ENCODE measurements around the gene TPP2. TPM values are rescaled to one million over a fixed set of nuclear protein-coding genes. Genes with fewer than 3 reads are reported as not detected.

TPP2 gene
- 84.6 TPM for total RNA-seq (ENCODE audit: unreplicated experiment)
- long read RNA-seq, partial matches to known transcripts = 8 of 13 reads
- long read RNA-seq, other reads (novel, unspliced or antisense) = 1 of 13 reads

GRCh38 chr13:102596147-102597028 lies at the start of gene TPP2:
Gene TPP2 (plus strand): TSS chr13:102596986. CDS start chr13:102597039, 53 bp downstream.
- H3K36me3 Mint-ChIP-seq (ENCODE audit: unreplicated experiment) = no peaks in the 10 kb centered on the region
- TF ChIP-seq CTCF (IDR thresholded peaks at IDR 0.05; ENCODE audit: partially characterized antibody, unreplicated experiment) = no peak
- H3K4me1 Mint-ChIP-seq (ENCODE audit: low read depth, unreplicated experiment) = peaks cover 27% of the 10 kb centered on the region
- H3K27ac Mint-ChIP-seq (ENCODE audit: unreplicated experiment) = peak within 1 kb of the TSS; percentile 99
- peaks cover 7% of the 10 kb centered on the region for H3K27me3 Mint-ChIP-seq (ENCODE audit: unreplicated experiment)
- peak within 1 kb of the TSS; percentile 99 for H3K4me3 Mint-ChIP-seq (ENCODE audit: unreplicated experiment)
- peak; percentile 99 for DNase-seq
- H3K9me3 Mint-ChIP-seq (ENCODE audit: unreplicated experiment) = peaks cover 11% of the 10 kb centered on the region

- no peak for DNase-seq
- Mint-ChIP-seq H3K4me1 (ENCODE audit: low read depth, unreplicated experiment) (peaks cover 4% of the 10 kb centered on the region), H3K9me3 (ENCODE audit: unreplicated experiment) (peaks cover 2% of the 10 kb centered on the region), H3K4me3 (ENCODE audit: unreplicated experiment) (no peak overlapping the region), H3K27ac (ENCODE audit: unreplicated experiment) (no peak overlapping the region), H3K27me3 (ENCODE audit: unreplicated experiment) (no peaks in the 10 kb centered on the region), H3K36me3 (ENCODE audit: unreplicated experiment) (no peaks in the 10 kb centered on the region)
- TF ChIP-seq CTCF (IDR thresholded peaks at IDR 0.05; ENCODE audit: partially characterized antibody, unreplicated experiment) = no peak
Measured at GRCh38 chr13:102548811-102549210, 48.0 kb upstream of the TPP2 start.

GRCh38 chr13:102550507-102550906 lies 46.3 kb upstream of the TPP2 start:
- Mint-ChIP-seq H3K27ac (ENCODE audit: unreplicated experiment) (no peak overlapping the region), H3K36me3 (ENCODE audit: unreplicated experiment) (no peaks in the 10 kb centered on the region), H3K4me1 (ENCODE audit: low read depth, unreplicated experiment) (peaks cover 4% of the 10 kb centered on the region), H3K9me3 (ENCODE audit: unreplicated experiment) (peaks cover 2% of the 10 kb centered on the region), H3K4me3 (ENCODE audit: unreplicated experiment) (no peak overlapping the region), H3K27me3 (ENCODE audit: unreplicated experiment) (no peaks in the 10 kb centered on the region)
- no peak for TF ChIP-seq CTCF (IDR thresholded peaks at IDR 0.05; ENCODE audit: partially characterized antibody, unreplicated experiment)
- peak; percentile 24 for DNase-seq

- DNase-seq = no peak
- H3K4me3 Mint-ChIP-seq (ENCODE audit: unreplicated experiment) = no peak overlapping the region
- H3K27ac Mint-ChIP-seq (ENCODE audit: unreplicated experiment) = no peak overlapping the region
- TF ChIP-seq CTCF (IDR thresholded peaks at IDR 0.05; ENCODE audit: partially characterized antibody, unreplicated experiment) = peak; percentile 57
- H3K4me1 Mint-ChIP-seq (ENCODE audit: low read depth, unreplicated experiment) = peaks cover 6% of the 10 kb centered on the region
- H3K27me3 Mint-ChIP-seq (ENCODE audit: unreplicated experiment) = no peaks in the 10 kb centered on the region
- peaks cover 2% of the 10 kb centered on the region for H3K9me3 Mint-ChIP-seq (ENCODE audit: unreplicated experiment)
- H3K36me3 Mint-ChIP-seq (ENCODE audit: unreplicated experiment) = no peaks in the 10 kb centered on the region
Measured at GRCh38 chr13:102555914-102556553, 40.8 kb upstream of the TPP2 start.
